ENCODE results near the gene AKR1B15.
"Not testable (repeated sequence)": the region's sequence is repeated elsewhere in the genome, so short reads cannot be mapped to it uniquely, and the experiment has no call there.

AKR1B15 gene

DNA sequence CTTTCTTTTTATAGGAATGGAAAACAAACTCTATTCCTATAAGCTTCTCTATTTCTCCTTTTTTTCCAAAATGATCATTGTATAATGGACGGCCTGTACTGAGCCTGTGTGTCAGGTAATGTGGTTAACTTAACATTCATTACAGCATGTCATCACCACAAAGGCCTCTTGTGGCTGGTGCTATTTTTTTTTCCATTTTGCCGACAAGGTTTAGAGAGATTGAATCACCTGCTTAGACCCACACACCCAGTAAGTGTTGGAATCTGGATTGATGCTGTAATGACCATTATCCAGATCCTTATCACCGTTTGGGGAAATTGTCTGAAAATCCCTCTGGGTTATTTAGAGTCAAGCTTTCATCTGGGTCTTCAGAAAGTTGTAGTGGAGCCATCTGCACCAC lies 18.5 kb downstream of the AKR1B15 start:
- DNase-seq: no peak

DNA sequence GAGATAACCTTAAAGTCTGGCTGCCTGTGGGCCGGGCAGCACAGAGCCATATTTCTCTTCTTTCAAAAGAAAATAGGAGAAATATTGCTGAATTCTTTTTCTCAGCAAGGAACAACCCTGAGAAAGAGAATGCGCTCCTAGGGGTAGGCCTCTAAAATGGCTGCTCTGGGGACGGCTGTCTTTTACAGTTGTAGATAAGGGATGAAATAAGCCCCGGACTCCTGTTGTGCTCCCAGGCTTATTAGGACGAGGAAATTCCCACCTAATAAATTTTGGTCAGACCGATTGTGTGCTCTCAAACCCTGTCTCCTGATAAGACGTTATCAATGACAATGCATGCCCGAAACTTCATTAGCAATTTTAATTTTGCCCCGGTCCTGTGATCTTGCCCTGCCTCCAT lies 21.1 kb downstream of the AKR1B15 start:
- DNase-seq: not testable (repeated sequence)

DNA sequence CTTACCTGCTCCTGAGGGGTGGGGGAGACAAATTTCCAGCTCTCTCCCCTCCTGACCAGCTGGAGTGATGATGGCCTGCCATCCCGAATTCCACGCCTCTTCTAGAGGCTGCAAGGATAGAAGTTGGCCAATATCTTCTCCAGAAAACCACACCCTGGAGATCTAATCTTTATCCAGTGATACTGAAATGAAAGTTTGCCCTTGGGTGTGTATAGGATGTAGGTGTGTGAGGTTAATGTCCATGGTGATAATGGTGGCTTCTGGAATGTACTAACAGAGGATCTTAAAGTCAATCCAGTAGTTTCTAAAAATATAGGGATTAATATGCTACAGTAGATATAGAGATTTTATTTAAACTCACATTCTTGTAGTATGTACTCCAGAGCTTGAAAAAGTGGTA lies 22.2 kb downstream of the AKR1B15 start:
- DNase-seq: no peak

DNA sequence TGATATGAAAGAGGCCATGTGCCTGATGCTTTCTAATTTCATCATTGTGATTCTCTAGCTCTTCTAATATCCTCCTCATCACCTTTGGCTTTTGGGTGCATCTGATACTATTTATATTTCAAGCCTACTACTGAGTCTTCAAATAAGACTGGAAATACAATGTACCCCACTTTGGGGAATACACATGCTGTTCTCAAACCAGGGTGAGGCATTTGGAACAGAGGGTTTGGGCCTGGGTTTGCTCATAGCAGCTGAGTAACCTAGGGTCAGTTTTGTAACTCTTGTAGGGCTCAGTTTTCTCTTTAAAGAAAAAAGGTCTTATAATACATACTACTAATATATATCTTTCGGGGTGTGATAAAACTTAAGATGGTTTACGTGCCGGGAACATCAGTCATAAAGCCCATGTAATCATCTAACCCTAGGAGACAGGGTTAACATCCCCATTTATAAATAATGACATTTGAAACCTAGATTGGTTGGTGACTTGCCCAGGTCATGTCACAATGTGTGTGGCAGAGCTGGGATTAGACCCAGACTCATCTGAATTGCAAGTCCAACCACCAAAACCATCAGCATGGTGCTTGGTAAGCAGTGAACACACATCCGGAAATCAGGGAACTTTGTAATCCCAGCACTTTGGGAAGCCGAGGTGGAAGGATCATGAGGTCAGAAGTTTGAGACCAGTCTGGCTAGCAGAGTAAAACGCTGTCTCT lies 23.0 kb downstream of the AKR1B15 start:
- no peak for DNase-seq

DNA sequence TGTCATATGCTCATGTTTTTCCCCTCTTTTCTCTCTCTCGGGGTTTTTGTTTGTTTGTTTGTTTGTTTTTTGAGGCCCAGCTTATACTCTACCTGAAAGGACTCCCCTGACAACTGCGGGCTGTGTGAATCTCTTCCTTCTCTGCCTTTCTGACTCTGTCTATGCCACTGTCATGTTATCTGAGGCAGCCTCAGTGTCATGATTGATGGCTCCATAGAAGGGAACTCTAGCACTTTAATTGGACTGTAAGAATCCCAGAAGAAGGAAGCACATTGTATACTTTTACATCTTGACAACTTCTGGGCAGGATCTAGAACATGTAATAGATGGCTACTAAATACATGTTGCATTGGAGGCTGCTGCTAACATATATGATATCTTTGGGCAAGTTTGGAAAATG lies 25.4 kb downstream of the AKR1B15 start:
- DNase-seq: no peak

DNA sequence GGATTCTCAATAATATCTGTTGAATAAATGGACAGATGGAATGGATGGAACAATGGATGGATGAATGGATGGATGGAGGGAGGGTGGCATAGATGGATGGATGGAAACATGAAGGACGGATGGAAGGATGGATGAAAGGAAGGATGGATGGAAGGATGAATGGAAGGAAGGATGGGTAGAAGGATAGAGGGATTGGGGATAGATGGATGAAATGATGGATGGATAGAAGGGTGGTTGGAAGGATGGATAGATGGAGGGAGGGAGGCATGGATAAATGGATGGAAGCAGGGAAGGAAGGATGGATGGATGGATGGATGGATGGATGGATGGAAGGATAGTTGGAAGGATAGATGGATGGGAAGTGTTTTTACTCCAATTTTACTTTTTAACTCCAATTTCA lies 35.4 kb downstream of the AKR1B15 start:
- no peak for DNase-seq

DNA sequence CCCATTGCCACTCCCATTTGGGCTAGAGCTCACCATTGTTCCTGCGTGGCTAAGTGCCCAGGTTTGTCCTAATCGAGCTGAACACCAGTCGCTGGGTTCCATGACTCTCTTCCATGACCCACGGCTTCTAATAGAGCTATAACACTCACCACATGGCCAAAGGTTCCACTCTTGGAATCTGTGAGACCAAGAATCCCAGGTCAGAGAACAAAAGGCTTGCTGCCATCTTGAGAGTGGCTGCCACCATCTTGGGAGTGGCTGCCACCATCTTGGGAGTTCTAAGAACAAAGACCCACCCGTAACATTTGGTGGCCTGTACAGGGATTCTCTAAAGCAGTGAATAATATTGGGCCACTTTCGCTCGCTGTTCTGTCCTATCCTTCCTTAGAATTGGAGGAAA lies 37.0 kb downstream of the AKR1B15 start:
- DNase-seq: no peak

DNA sequence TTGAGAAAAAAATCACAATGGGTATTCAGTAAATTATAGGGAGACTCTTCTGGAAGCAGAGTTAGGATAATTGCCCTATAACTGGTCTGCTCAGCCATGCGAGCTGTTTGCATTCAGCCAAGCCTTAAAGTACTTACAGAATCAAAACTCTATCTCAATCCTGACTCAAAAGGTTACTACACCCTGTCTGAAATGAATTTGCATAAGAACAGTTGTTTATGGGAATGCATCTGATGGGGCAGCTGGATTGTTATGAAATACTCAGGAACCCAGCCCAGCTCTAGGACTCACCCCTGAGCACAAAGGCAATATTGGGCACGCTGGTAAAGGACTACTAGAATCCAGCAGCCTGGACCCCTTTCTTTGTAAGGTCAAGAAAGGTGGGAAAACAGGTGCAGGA lies 38.8 kb downstream of the AKR1B15 start:
- no peak for DNase-seq

DNA sequence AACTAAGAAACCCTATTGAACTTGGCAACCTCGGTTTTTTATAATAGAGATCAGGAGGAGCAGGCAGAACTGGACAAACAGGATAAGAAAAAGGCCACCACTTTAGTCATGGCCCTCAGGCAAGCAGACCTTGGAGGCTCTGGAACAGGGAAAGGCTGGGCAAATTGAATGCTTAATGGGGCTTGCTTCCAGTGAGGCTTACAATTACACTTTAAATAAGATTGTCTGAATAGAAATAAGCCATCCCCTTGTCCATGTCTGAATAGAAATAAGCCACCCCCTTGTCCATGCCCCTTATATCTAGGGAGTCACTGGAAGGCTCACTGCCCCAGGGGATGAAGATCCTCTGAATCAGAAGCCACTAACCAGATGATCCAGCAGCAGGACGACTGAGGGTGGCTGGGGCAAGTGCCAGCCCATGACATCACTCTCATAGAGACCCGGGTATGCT lies 40.6 kb downstream of the AKR1B15 start:
- no peak for DNase-seq

DNA sequence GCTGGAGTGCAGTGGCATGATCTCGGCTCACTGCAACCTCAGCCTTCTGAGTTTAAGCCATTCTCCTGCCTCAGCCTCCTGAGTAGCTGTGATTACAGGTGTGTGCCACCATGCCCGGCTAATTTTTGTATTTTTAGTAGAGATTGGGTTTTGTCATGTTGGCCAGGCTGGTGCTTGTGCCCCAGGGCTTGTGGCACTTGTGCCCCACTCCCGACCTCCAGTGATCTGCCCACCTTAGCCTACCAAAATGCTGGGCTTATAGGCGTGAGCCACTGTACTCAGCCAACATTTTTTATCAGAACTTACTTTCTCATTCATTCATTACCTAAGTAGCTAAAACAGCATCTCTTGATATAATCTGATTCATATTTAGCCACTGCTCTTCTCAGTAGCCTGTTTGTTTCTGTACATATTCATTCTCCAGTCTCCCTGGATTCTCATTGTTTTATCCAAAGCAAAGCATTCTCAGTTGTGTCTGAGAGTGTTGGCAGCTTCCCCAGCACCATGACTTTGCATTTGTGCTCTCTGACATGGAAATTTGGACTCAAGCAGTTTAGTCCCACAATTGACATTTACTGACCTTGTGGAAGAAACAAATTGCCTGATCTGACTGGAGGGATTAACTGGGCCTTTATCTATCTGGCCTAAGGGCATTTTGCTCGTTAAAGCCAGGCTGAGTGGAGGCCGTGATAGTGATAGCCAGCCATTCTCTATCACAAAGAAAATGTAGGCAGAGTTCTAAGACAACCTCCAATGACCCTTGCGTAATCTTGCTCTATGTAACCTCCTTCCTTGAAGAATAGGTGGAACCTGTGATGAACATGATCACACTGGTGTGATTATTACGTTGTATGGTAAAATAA lies 44.9 kb downstream of the AKR1B15 start:
- no peak for DNase-seq

DNA sequence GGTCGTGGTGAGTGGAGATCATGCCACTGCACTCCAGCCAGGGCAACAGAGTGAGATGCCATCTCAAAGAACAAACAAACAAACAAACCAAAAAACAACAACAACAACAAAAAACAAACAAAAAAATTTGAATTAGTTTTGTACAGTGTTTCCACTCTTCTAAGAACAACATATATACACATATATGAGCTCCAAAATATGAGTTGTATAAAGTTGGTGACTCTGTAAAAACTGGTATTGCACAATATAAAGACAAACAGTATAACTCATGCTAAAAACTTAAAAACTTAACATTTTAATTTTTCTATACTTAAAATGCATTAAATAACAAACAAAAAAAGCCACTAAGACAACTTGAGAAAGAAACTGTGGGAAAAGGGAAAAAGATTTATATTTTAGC lies 46.0 kb downstream of the AKR1B15 start:
- no peak for DNase-seq

DNA sequence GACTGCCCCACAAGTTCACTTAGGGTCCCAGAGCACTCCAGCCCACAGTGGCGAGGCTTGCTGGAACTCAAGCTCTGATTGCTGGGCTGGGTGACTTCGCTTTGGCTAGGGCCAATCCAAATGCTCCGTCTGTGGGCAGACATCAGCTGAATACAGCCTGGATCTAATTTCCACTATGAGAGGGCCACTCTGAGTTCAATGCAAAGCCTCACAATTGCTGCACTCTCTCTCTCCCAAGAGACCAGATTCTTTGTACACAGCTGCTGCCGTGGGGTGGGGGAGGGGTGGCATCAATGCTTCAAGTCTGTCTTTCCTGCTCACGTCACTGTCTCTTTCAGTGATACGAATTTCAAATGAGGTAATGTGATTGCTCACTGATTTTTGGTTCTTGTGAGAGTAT lies 50.5 kb downstream of the AKR1B15 start:
- DNase-seq: peak; percentile 90

DNA sequence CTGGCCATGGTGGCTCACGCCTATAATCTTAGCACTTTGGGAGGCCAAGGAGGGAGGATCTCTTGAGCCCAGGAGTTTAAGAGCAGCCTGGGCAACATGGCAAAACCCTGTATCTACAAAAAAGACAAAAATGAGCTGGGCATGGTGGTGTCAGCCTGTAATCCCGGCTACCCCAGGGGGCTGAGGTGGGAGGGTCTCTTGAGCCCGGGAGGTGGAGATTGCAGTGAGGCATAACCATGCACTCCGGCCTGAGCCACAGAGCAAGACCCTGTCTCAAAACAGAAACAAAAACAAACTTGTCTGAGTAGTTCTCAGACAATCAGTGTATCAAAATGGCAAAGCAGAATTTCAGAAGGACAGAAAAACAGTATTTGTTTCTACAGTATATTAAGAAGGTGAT lies 52.5 kb downstream of the AKR1B15 start:
- no peak for DNase-seq

DNA sequence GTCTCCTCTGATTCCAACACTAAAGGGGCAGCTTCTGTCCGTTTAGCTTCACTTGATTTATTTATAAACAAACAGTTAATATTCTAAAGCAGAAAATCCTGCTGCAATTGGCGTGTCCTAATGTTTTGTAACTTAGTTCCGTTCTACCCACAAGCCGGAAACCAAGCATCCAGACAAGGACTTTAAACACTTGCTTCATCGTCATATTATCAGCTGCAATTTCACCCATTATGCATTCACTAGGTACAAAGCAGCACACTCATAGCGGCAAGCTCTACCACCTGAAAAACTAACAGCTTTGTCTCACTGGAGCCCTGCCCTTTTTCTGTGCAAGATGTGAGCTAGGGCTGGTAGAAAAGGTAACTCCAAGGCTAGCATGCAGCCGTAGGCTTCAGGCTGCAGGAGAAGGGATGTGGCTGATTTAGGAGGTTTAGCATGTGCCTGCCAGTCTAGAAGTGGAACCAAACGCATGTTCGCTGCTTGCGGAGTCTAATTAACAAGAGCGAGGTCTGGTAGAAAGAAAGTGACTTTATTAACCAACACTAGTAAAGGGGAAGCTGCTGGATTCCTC lies 54.1 kb downstream of the AKR1B15 start:
- no peak for DNase-seq

DNA sequence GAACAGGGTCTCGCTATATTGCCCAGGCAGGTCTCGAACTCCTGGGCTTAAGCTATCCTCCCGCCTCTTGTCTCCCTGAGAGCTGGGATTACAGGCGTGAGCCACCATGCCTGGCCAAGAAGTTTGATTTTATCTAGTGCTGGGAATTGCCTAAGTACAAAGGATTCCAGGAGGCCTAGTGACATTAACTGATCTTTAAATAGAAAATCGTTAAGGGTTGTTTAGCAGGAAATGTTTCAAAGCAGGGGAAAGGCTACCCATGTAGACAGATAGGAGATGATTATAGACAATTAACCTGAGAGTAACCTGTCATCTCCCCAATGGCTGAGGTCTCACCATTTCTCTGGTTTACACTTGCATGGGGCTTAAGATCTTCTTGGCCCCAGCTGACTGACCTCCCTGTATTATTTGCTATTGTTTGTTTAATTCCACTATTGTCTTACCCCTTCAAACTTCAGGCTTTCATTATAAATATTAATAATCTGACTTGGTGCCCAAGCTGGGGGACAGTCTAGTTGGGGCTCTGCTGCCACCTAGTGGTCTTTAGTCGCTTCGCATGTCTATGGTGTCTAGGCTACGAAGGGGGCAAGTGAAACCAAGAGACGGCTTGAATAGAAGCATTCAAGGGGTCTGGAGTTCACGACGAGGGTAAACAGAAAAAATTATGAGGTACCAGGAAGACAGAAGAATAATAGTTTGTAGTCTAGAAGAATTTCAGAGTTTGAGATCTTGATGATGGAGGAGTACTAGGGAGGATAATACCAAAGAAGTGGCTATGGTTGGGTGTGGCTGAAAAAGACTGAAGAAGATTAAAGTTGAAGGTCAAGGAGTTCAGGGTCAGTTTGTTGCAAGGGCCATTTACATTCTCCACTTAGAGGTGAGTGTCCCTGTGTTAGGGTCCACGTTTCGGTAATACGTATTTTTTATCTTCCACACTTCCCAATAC lies 57.3 kb downstream of the AKR1B15 start:
- peak; percentile 50 for DNase-seq

DNA sequence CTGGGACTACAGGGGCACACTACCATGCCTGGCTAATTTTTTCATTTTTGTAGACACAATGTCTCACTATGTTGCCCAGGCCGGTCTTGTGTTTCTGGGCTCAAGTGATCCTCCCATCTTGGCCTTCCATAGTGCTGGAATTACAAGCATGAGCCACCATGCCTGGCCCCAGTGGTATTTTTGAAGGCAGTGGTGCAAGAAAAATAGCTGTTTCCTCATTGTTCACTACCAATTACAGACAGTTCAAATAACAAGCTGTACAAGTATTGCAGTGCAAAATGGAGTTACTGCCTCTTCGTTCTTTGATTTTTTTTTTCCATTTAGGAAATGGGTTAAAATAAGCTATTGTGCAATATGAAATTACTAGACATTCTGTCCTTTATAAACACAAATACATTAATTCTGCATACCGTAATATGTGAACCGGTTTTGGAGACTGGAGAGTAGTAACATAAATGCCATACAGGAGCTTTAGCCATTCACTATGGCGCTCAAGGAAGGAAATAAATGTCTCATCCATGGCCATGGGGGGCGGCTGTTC lies 62.8 kb downstream of the AKR1B15 start:
- DNase-seq: no peak

DNA sequence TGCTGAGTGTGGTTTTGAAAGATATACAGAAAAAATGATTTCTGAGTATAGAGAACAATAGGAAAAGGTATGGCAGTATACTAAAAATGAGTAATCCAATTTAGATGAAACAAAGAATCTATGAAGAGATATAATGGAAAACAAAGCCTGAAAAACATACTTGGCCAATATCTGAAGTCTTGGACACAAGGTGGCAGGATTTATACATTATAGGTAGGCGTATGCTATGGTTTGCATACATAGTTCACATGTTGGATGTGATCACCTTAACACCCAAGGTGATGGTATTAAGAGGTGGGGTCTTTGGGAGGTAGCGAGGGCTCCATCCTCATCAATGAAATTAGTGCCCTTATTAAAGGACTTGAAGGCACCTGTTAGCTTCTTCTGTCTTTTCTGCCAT lies 63.3 kb downstream of the AKR1B15 start:
- no peak for DNase-seq

DNA sequence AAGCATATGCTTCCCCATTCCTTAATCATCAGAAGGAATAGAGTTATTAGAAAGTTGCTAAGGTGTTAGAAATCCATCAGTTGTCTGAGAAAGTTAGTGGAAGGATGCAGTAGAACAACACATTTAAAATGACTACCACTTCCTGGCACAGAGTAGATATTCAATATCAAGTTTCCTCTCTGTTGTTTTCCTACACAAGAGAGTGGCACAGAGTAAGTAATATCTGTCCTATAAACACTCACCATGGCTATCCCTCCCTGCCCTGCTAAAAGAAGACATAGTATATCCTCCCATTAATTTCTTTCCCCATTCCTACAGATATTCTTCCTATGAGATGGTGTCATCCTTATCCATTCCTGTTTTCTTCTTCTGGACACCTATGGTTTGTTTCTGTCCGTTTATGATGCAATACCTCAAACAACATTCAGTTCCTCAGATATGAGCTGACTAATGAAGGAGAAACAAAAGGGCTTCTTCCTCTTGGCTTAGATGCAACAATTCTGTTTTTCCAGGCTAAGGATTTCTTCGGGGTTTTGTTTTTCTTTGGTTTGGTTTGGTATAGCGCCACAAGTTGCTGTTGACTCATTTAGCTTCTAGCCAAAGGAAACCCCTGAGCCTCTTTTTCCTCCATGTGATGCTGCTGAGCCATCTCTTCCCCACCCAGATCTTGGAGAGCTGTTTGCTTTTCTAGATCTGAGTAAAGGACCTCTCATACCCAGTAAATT lies 64.9 kb downstream of the AKR1B15 start:
- DNase-seq: no peak

DNA sequence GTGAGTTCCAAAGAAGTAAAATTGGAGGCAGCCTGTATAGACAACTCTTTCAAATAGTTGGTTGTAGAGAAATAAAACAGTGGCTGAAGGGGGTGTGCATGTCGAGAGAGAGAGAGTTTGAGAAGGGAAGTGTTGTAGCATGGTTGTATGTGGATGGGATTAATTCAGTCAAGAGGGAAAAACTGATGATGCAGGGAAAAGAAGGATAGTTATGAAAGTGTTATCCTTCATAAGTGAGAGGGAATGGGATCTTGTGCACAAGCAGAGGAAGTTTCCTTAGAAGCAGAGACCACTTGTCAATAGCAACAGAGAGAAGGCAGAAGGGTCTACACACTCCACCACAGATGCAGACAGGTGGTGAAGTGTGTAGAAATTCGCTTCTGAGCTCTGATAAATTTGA lies 67.7 kb downstream of the AKR1B15 start:
- no peak for DNase-seq

DNA sequence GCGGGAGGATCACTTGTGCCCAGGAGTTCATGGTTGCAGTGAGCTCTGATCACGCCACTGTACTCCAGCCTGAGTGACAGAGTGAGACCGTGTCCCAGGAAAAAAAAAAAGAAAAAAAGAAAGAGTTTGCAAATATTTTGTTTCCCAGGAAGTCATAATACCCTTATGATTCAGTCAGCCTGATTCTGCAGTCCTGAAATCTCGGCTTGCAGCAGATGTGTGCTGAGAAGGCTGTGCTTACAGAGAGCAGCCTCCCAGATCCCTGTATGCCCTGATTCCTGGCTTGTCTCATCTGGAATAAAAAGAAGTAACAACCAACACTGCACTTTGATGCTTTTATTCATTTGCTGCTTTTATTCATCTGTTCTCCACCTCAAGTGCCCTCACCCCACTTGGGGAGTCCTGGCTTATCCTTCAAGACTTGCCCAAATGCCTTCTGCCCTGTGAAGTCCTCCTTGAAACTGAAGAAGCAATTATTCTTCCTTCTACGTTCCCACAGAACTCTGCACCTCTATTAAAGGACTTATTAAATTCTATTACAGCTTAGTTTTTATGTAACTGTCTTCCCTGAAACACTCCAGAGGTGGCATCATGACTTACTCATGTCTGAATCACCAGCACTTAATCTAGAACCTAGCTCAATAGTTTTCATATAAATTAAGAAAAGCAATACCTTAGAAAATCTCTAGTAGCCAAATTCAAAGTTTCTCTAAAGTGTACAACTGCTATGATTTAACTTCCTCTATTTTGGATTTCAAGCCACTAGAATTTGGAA lies 70.0 kb downstream of the AKR1B15 start:
- DNase-seq: no peak
